HCT116 (cell line): ENCODE results near the gene PSMB4. TPM values are rescaled to one million over a fixed set of nuclear protein-coding genes. Genes with fewer than 3 reads are reported as not detected.

Source experiments
- ATAC-seq: fragments of 200-7000 bp; cut with Tn5 transposase; 2 replicates; pipeline ENCODE4 v1.9.1; 2020; ENCODE audit warnings: mild to moderate bottlenecking, moderate library complexity
- BruUV-seq: library from RNA; stranded (reverse); fragments of 400-500 nt; replicated peaks from 2 replicates; lab custom pipeline; 2021; lab: Mats Ljungman, UMichigan
- CTCF ChIA-PET: fragments of 300-600 bp; sonication (Branson Sonifier 250); formaldehyde crosslinking; loops from one replicate; lab custom pipeline; 2021; ENCODE audit warnings: antibody characterized with exemption; lab: Charles Lee
- POLR2A ChIA-PET: fragments of 300-600, 350-600 bp; sonication (Branson Sonifier 250); formaldehyde crosslinking; loops from one replicate; lab custom pipeline; 2021; ENCODE audit warnings: antibody characterized with exemption; lab: Charles Lee
- RAD21 ChIA-PET, 2 experiments: fragments of 300-600 bp; sonication (Branson Sonifier 250); formaldehyde crosslinking; loops; one replicate each; lab custom pipeline; 2023; ENCODE audit warnings: low total read pairs in 2 of 2; ENCODE audit not compliant: uncharacterized antibody in 2 of 2, unreplicated experiment in 2 of 2, low non-redundant PET in 1 of 2; lab: Charles Lee
- DNase-seq: peaks from one replicate; pipeline ENCODE4 v3.0.0-alpha.2; 2010; ENCODE audit warnings: low read depth, low spot score
- H2AFZ ChIP-seq: fragments of 200-600 bp; shearing (Covaris generic), sonication (generic); 2 replicates; pipeline ENCODE4 v1.6.1; 2017; ENCODE audit warnings: low read depth, mixed run types, mixed read lengths, antibody characterized with exemption, low read length; ENCODE audit not compliant: poor library complexity, severe bottlenecking
- H3K27ac ChIP-seq: 2 replicates; pipeline ENCODE4 v1.5.1; 2012; ENCODE audit warnings: low read depth, low read length
- H3K27me3 ChIP-seq: fragments of 200-600 bp; sonication (generic); 2 replicates; pipeline ENCODE4 v1.6.1; 2016; ENCODE audit warnings: mixed run types, low read length, mixed read lengths; ENCODE audit not compliant: insufficient read depth
- H3K36me3 ChIP-seq, 2 experiments: fragments of 200-500 bp in 1 of 2; fragments of 200-600 bp in 1 of 2; sonication (Bioruptor generic) in 1 of 2; sonication (generic) in 1 of 2; 2 replicates each; pipeline versions ENCODE4 v1.5.1 to v1.6.1; 2014 to 2016; ENCODE audit warnings: low read length in 2 of 2, inconsistent platforms in 1 of 2, mixed read lengths in 1 of 2, mixed run types in 1 of 2; ENCODE audit not compliant: insufficient read depth in 2 of 2, control insufficient read depth in 1 of 2
- H3K4me1 ChIP-seq, 2 experiments: fragments of 200-600 bp in 1 of 2; sonication (generic) in 1 of 2; 2 replicates each; pipeline versions ENCODE4 v1.5.1 to v1.6.1; 2012 to 2017; ENCODE audit warnings: low read length in 2 of 2, inconsistent platforms in 1 of 2, mild to moderate bottlenecking in 1 of 2, mixed read lengths in 1 of 2, mixed run types in 1 of 2, moderate library complexity in 1 of 2; ENCODE audit not compliant: insufficient read depth in 2 of 2, control insufficient read depth in 1 of 2
- H3K4me2 ChIP-seq: fragments of 200-600 bp; sonication (generic); 2 replicates; pipeline ENCODE4 v1.6.1; 2017; ENCODE audit warnings: mixed run types, low read length, mixed read lengths
- H3K4me3 ChIP-seq, 2 experiments: fragments of 200-600 bp in 1 of 2; sonication (generic) in 1 of 2; replicated peaks in 1 of 2; 2 replicates each; pipeline ENCODE4 v1.5.1; 2011 to 2016; ENCODE audit warnings: low read length in 2 of 2, control low read depth in 1 of 2, low read depth in 1 of 2, mild to moderate bottlenecking in 1 of 2, mixed read lengths in 1 of 2, mixed run types in 1 of 2
- H3K79me2 ChIP-seq: fragments of 200-600 bp; sonication (generic); 2 replicates; pipeline ENCODE4 v1.6.1; 2017; ENCODE audit warnings: mild to moderate bottlenecking, mixed run types, low read length, moderate library complexity, mixed read lengths; ENCODE audit not compliant: insufficient read depth
- H3K9ac ChIP-seq: fragments of 200-600 bp; sonication (generic); 2 replicates; pipeline ENCODE4 v1.6.1; 2016; ENCODE audit warnings: low read length, mixed read lengths
- H3K9me2 ChIP-seq: fragments of 200-600 bp; sonication (generic), shearing (Covaris generic); 2 replicates; pipeline ENCODE4 v1.6.1; 2017; ENCODE audit warnings: mixed run types, mild to moderate bottlenecking, moderate library complexity; ENCODE audit not compliant: insufficient read depth
- H3K9me3 ChIP-seq, 2 experiments: fragments of 200-500 bp in 1 of 2; fragments of 200-600 bp in 1 of 2; sonication (Bioruptor generic) in 1 of 2; sonication (generic) in 1 of 2; 2 replicates each; pipeline ENCODE4 v1.6.1; 2014 to 2017; ENCODE audit warnings: low read length in 2 of 2, mixed read lengths in 2 of 2, inconsistent platforms in 1 of 2, low read depth in 1 of 2, mild to moderate bottlenecking in 1 of 2, mixed run types in 1 of 2, moderate library complexity in 1 of 2; ENCODE audit not compliant: control insufficient read depth in 1 of 2, insufficient read depth in 1 of 2
- H4K20me1 ChIP-seq: fragments of 200-600 bp; sonication (generic), shearing (Covaris generic); 2 replicates; pipeline ENCODE4 v1.6.1; 2017; ENCODE audit warnings: mixed run types, mild to moderate bottlenecking, moderate library complexity; ENCODE audit not compliant: insufficient read depth
- ATF3 ChIP-seq: IDR thresholded peaks from 2 replicates; pipeline ENCODE4 v1.6.1; 2012
- CBX3 ChIP-seq: IDR thresholded peaks from 2 replicates; pipeline ENCODE4 v1.6.1; 2012; ENCODE audit warnings: low read depth
- CEBPB ChIP-seq: IDR thresholded peaks from 2 replicates; pipeline ENCODE4 v1.6.1; 2012; ENCODE audit warnings: low read depth
- EGR1 ChIP-seq: IDR thresholded peaks from 2 replicates; pipeline ENCODE4 v1.6.1; 2012; ENCODE audit warnings: low read depth
- ELF1 ChIP-seq: IDR thresholded peaks from 2 replicates; pipeline ENCODE4 v1.6.1; 2012; ENCODE audit warnings: low read depth, borderline replicate concordance
- EZH2 ChIP-seq: fragments of 200-600 bp; sonication (generic); IDR thresholded peaks from 2 replicates; pipeline ENCODE4 v1.6.1; 2017; ENCODE audit warnings: antibody characterized with exemption, mixed run types
- FOSL1 ChIP-seq: IDR thresholded peaks from 2 replicates; pipeline ENCODE4 v1.6.1; 2012; ENCODE audit warnings: low read depth
- POLR2AphosphoS5 ChIP-seq: IDR thresholded peaks from 2 replicates; pipeline ENCODE4 v1.6.1; 2011; ENCODE audit warnings: mild to moderate bottlenecking, low read depth, low read length, moderate library complexity
- SIN3A ChIP-seq: IDR thresholded peaks from 2 replicates; pipeline ENCODE4 v1.6.1; 2012; ENCODE audit warnings: low read depth
- SP1 ChIP-seq: IDR thresholded peaks from 2 replicates; pipeline ENCODE4 v1.6.1; 2012; ENCODE audit warnings: low read depth
- TCF7L2 ChIP-seq: IDR thresholded peaks from 2 replicates; pipeline ENCODE4 v1.7.0; 2011; ENCODE audit warnings: borderline replicate concordance, inconsistent platforms; ENCODE audit not compliant: insufficient read depth, insufficient read length; ENCODE audit errors: extremely low read depth
- ZBTB33 ChIP-seq: IDR thresholded peaks from 2 replicates; pipeline ENCODE4 v1.6.1; 2011; ENCODE audit warnings: mild to moderate bottlenecking, low read length, moderate library complexity; ENCODE audit not compliant: insufficient replicate concordance; ENCODE audit errors: extremely low read depth
- ZFX ChIP-seq: fragments of 450-650 bp; IDR thresholded peaks from 2 replicates; pipeline ENCODE4 v1.6.1; 2017
- ZNF274 ChIP-seq: fragments of 200-500 bp; sonication (Bioruptor generic); IDR thresholded peaks from 2 replicates; pipeline ENCODE4 v1.6.1; 2014; ENCODE audit warnings: mild to moderate bottlenecking, low read depth, low read length, inconsistent platforms
- intact Hi-C: fragments of 100-400 bp; cut with micrococcal nuclease; formaldehyde crosslinking; loops from 2 replicates; pipeline ENCODE4 v1.10.0; 2022
- total RNA-seq: library from RNA; stranded (reverse); gene quantifications from one replicate; pipeline ENCODE4 v1.2.1, GENCODE V29; 2021; ENCODE audit not compliant: unreplicated experiment

Gene PSMB4
- total RNA-seq, 1 experiment from 2014 or later: 341 TPM

- ChIA-PET CTCF (interaction anchor here (1.2 kb wide), 1 partner anchor 67 kb away, joined by 3 read pairs; no protein-coding TSS in a partner anchor), POLR2A (no interaction called here)
- no TSS peak for BruUV-seq
Observed at GRCh38 chr1:151367658-151368392, 31.5 kb upstream of the PSMB4 start.

GRCh38 chr1:151368393-151369301 is 30.7 kb upstream of the PSMB4 start:
- Histone ChIP-seq H3K4me3 (no peak overlapping the region), H3K9me3 (no peaks in the 10 kb centered on the region), H3K27me3 (no peaks in the 10 kb centered on the region), H3K9ac (no peak overlapping the region), H3K4me1 (peaks cover 0 to 2% of the 10 kb centered on the region in 2 experiments; a peak in 1 of 4 replicates), H3K27ac (no peak overlapping the region), H3K4me2 (no peak overlapping the region), H3K79me2 (no peaks in the 10 kb centered on the region), H3K9me2 (no peaks in the 10 kb centered on the region), H4K20me1 (no peaks in the 10 kb centered on the region), H2AFZ (no peak overlapping the region), H3K36me3 (no peaks in the 10 kb centered on the region)
- CTCF ChIA-PET: interaction anchor here (1.2 kb wide), 1 partner anchor 68 kb away, joined by 3 read pairs; no protein-coding TSS in a partner anchor
- RAD21 ChIA-PET: no interaction called here
- BruUV-seq: no TSS peak
- intact Hi-C loops: no loop called here
- POLR2A ChIA-PET: no interaction called here
- no peak for DNase-seq
- no peak for ATAC-seq
- TF ChIP-seq EGR1 (no peak), CEBPB (no peak), SIN3A (no peak), TCF7L2 (no peak), ZBTB33 (no peak), ATF3 (no peak), ZNF274 (no peak), CBX3 (no peak), EZH2 (no peak), FOSL1 (no peak)

More at GRCh38 chr1:151367658-151368392, 31.5 kb upstream of the PSMB4 start:
- Histone ChIP-seq H2AFZ (no peak overlapping the region), H3K9me3 (peaks cover 1 to 2% of the 10 kb centered on the region in 2 experiments; a peak in 2 of 4 replicates), H3K4me2 (no peak overlapping the region), H4K20me1 (no peaks in the 10 kb centered on the region), H3K4me3 (no peak overlapping the region), H3K79me2 (no peaks in the 10 kb centered on the region), H3K9me2 (no peaks in the 10 kb centered on the region), H3K36me3 (no peaks in the 10 kb centered on the region), H3K27me3 (no peaks in the 10 kb centered on the region), H3K4me1 (peaks cover 0 to 2% of the 10 kb centered on the region in 2 experiments; a peak in 1 of 4 replicates), H3K9ac (no peak overlapping the region), H3K27ac (no peak overlapping the region)
- no peak for DNase-seq
- TF ChIP-seq ATF3 (no peak), POLR2AphosphoS5 (no peak), SIN3A (no peak), CEBPB (no peak), SP1 (no peak), ZNF274 (no peak), ELF1 (no peak), ZFX (no peak)
- RAD21 ChIA-PET: no interaction called here
- intact Hi-C loops: no loop called here
- ATAC-seq: no peak
